Esophagus (tissue), 2 donors: ENCODE results near the gene OSBPL3. TPM values are rescaled to one million over a fixed set of nuclear protein-coding genes. Genes with fewer than 3 reads are reported as not detected.
"Not testable (repeated sequence)": the region's sequence is repeated elsewhere in the genome, so short reads cannot be mapped to it uniquely, and the experiment has no call there.

Experiments used
- H3K27ac ChIP-seq, 2 donors: one replicate each; pipeline ENCODE4 v1.5.1; 2013; ENCODE audit warnings: low read depth in 2 of 2, mild to moderate bottlenecking in 2 of 2, inconsistent platforms in 1 of 2, low read length in 1 of 2, moderate library complexity in 1 of 2
- H3K27me3 ChIP-seq, 2 donors: one replicate each; pipeline ENCODE4 v1.6.1; 2013; ENCODE audit warnings: low read length in 2 of 2, control low read depth in 1 of 2, mild to moderate bottlenecking in 1 of 2; ENCODE audit not compliant: insufficient read depth in 2 of 2, control insufficient read depth in 1 of 2
- H3K36me3 ChIP-seq, 2 donors: one replicate each; pipeline ENCODE4 v1.6.1; 2013; ENCODE audit warnings: low read length in 1 of 2; ENCODE audit not compliant: control insufficient read depth in 2 of 2, insufficient read depth in 2 of 2
- H3K4me1 ChIP-seq, 2 donors: one replicate each; pipeline ENCODE4 v1.6.1; 2013; ENCODE audit warnings: low read length in 1 of 2; ENCODE audit not compliant: control insufficient read depth in 2 of 2, insufficient read depth in 2 of 2
- H3K4me3 ChIP-seq, 2 donors: one replicate each; pipeline ENCODE4 v1.5.1; 2013; ENCODE audit warnings: low read length in 2 of 2, mild to moderate bottlenecking in 2 of 2, low read depth in 1 of 2, moderate library complexity in 1 of 2
- H3K9me3 ChIP-seq, 2 donors: one replicate each; pipeline ENCODE4 v1.6.1; 2013; ENCODE audit warnings: mild to moderate bottlenecking in 2 of 2, low read depth in 1 of 2, low read length in 1 of 2, moderate library complexity in 1 of 2; ENCODE audit not compliant: control insufficient read depth in 2 of 2, insufficient read depth in 1 of 2
- WGBS, 2 donors: extraction: QIAGEN DNeasy Blood & Tissue Kit; methylation state at CpG; one replicate each; pipeline ENCODE4 v1.1.7; 2013; 5-methylcytosine and 5-hydroxymethylcytosine counted together
- polyA plus RNA-seq, 2 donors: library from polyadenylated mRNA; stranded (reverse); fragments of 200-250 nt; gene quantifications; one replicate each; pipeline ENCODE4 v1.2.3, GENCODE V29; 2013
- donor health status: healthy with polysubstance abuse.
- donor health status: Bipolar disorder and iron deficiency.

The OSBPL3 gene
- polyA plus RNA-seq, 2 donors = 10.4 to 22.4 TPM

- peak overlapping the region in 1 of 2 donors; percentile 46 for H3K27ac ChIP-seq
- H3K27me3 ChIP-seq = no peaks in the 10 kb centered on the region
- 54 to 58% methylated on average over 7 of the region's 7 CpGs for WGBS, 2 donors
- H3K4me3 ChIP-seq = no peak overlapping the region
- no peaks in the 10 kb centered on the region for H3K36me3 ChIP-seq
- H3K9me3 ChIP-seq = no peaks in the 10 kb centered on the region
- H3K4me1 ChIP-seq = peaks cover 0 to 2% of the 10 kb centered on the region in 2 donors
Observed at GRCh38 chr7:24907311-24907886, 72.6 kb downstream of the OSBPL3 start.

DNA sequence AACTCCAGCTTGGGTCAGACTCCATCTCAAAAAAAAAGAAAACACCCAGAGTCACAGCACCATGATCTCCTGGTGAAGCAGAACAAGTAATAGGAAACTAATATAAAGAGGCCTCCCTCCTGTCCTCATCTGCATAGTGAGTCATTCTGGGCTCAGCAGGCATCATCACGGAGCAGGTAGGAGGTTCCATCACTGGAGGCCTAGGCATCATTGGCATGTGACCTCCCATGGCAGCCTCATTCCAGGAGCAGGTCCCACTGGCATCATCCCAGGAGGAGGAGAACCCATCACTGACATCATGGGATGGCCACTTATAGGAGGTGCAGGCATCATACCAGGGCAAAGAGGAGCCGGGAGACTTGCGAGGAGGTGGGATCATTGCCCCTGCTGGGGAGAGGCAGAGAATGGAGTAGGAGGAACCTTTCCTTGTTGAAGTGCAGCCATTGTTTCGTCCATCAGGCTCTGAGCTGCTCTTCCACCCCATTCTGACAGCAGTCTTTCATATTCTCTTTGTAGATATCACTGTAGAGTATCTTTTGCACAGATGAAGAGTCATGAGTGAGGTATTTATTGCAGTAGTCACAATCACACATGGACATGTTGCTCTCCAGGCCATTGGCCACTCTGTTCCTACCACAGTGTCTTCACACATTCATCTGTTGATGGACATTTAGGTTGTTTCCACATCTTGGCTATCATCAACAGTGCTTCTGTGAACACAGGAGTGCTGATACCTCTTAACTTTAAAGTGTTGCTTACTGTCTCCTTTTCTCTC lies 73.8 kb downstream of the OSBPL3 start:
- H3K4me3 ChIP-seq = no peak overlapping the region
- H3K36me3 ChIP-seq = no peaks in the 10 kb centered on the region
- peaks cover 0 to 2% of the 10 kb centered on the region in 2 donors for H3K4me1 ChIP-seq
- no peaks in the 10 kb centered on the region for H3K9me3 ChIP-seq
- H3K27me3 ChIP-seq = no peaks in the 10 kb centered on the region
- 88 to 89% methylated on average over 4 of the region's 4 CpGs for WGBS, 2 donors
- no peak overlapping the region for H3K27ac ChIP-seq

DNA sequence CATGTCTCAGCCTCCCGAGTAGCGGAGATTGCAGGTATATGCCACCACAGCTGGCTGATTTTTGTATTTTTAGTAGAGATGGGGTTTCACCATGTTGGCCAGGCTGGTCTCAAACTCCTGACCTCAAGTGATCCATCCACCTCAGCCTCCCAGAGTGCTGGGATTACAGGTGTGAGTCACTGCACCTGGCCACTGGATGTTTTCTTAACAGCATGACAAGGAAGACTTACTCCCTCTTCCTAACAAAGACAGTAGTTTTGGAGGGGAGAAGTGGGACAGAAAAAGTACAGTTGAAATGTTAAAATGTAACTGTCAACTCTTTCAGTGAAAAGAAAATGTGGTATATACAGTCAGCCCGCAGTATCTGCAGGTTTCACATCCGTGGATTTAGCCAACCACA lies 76.0 kb downstream of the OSBPL3 start:
- H3K4me3 ChIP-seq, H3K27ac ChIP-seq, H3K4me1 ChIP-seq, H3K9me3 ChIP-seq, H3K36me3 ChIP-seq, H3K27me3 ChIP-seq: not testable (repeated sequence)
- WGBS, 2 donors = 92 to 95% methylated on average over 4 of the region's 4 CpGs

DNA sequence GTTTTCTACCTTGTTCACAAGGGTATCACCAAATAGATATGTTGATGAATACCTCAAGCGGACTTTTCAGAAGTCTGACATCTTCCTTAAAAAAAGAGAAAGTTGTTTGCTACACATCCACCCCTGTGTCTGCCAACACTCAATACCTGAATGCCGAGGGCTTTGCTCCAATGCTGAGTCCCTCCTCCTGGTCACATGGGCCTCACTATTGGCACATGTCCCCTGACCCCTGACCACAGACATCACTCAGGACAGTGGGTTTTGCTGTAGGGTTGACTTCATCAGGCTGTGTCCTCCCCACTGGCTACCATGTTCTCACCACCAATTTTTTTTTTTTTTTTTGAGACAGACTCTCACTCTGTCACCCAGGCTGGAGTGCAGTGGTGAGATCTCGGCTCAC lies 76.4 kb downstream of the OSBPL3 start:
- H3K27ac ChIP-seq = no peak overlapping the region
- no peaks in the 10 kb centered on the region for H3K9me3 ChIP-seq
- no peaks in the 10 kb centered on the region for H3K27me3 ChIP-seq
- H3K36me3 ChIP-seq = no peaks in the 10 kb centered on the region
- H3K4me1 ChIP-seq = no peaks in the 10 kb centered on the region
- 96 to 98% methylated on average over 3 of the region's 3 CpGs for WGBS, 2 donors
- H3K4me3 ChIP-seq = no peak overlapping the region

DNA sequence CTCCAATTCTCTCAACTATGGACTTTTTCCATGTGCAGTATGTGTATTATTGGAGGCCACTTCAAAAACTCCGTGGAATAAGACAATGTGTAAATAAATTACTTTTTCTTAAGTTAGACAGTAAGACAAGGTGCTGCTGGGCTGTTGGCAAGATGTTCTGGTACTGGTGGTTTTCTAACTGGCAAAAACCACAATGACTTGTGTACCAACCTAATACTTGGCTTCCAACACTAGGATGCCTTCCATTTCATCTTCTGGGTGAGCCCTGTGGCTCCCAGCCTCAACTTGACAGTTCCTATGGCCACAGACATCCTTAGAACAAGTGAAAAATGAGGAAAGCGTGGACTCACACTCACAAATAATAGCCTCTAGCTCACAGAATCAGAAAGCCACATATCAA lies 77.0 kb downstream of the OSBPL3 start:
- Histone ChIP-seq H3K4me3 (no peak overlapping the region), H3K4me1 (no peaks in the 10 kb centered on the region), H3K36me3 (no peaks in the 10 kb centered on the region), H3K27me3 (no peaks in the 10 kb centered on the region), H3K27ac (no peak overlapping the region), H3K9me3 (no peaks in the 10 kb centered on the region)
- 73 to 80% methylated on average over 2 of the region's 2 CpGs for WGBS, 2 donors

DNA sequence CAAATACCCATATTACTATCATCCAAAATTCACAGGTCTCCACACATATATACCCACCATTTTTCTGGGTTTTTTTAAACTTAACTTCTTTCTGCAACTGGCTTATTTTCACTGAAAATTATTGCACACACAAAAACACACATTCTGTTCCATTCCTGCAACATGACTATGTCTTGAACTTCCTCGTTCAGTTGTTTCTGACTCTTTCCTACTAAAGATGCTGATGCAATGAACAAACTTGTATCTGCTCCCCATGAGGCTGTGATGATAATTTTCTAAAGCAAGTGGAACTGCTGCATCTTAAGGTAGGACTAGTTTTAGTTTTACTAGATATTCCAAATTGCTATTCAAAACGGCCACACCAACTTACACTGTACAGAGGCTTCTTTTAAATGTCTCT lies 77.7 kb downstream of the OSBPL3 start:
- H3K27ac ChIP-seq = no peak overlapping the region
- 85 to 89% methylated on average over 2 of the region's 2 CpGs for WGBS, 2 donors
- H3K4me1 ChIP-seq = no peaks in the 10 kb centered on the region
- no peak overlapping the region for H3K4me3 ChIP-seq
- no peaks in the 10 kb centered on the region for H3K9me3 ChIP-seq
- H3K27me3 ChIP-seq = no peaks in the 10 kb centered on the region
- H3K36me3 ChIP-seq = no peaks in the 10 kb centered on the region

DNA sequence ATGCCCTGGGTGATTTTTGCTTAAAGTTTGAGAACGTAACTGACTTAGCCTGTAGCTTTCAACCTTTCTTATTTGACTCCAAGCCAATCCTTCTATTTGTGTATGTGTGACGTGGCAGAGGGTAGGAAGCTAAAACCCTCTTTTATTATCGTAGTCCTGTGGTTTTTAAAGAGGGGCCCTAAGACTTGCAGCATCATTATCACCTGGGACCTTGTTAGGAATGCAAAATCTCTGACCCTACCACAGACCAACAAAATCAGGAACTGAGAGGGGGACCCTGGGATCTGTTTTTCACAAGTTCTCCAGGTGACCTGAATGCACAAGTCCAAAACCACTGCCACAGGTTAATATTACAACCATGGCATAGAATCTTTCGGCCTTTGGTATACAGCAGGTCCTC lies 80.1 kb downstream of the OSBPL3 start:
- no peaks in the 10 kb centered on the region for H3K4me1 ChIP-seq
- H3K27ac ChIP-seq = no peak overlapping the region
- no peak overlapping the region for H3K4me3 ChIP-seq
- no peaks in the 10 kb centered on the region for H3K9me3 ChIP-seq
- no peaks in the 10 kb centered on the region for H3K36me3 ChIP-seq
- H3K27me3 ChIP-seq = no peaks in the 10 kb centered on the region
- 88 to 90% methylated on average over 4 of the region's 4 CpGs for WGBS, 2 donors

DNA sequence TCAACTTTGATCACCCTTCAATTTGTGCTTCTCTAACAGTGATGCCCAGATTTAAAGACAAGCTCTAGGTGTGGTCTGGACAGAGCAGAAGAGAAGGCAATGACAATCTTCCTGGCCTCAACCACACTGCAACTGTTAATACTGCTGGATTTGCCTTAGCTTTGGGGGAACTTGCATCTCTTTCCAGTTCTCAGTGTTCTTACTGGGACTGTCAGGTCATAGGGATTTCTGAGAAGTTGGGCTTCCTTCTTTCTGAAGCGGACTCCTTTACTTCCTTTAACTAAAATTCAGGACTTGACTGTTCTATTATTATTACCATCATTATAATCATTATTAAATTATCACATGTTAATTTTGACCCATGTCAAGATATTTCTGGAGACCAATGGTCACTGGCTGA lies 80.8 kb downstream of the OSBPL3 start:
- 89 to 92% methylated on average over 1 of the region's 1 CpG for WGBS, 2 donors
- no peak overlapping the region for H3K27ac ChIP-seq
- no peaks in the 10 kb centered on the region for H3K9me3 ChIP-seq

GRCh38 chr7:24898691-24899090 lies 81.3 kb downstream of the OSBPL3 start:
- Histone ChIP-seq H3K27me3 (no peaks in the 10 kb centered on the region), H3K36me3 (no peaks in the 10 kb centered on the region), H3K4me3 (no peak overlapping the region), H3K4me1 (no peaks in the 10 kb centered on the region), H3K27ac (no peak overlapping the region), H3K9me3 (no peaks in the 10 kb centered on the region)
- 79 to 84% methylated on average over 4 of the region's 4 CpGs for WGBS, 2 donors

More for the DNA sequence above, 80.8 kb downstream of the OSBPL3 start:
- H3K4me3 ChIP-seq = no peak overlapping the region
- H3K27me3 ChIP-seq = no peaks in the 10 kb centered on the region
- H3K4me1 ChIP-seq = no peaks in the 10 kb centered on the region
- no peaks in the 10 kb centered on the region for H3K36me3 ChIP-seq

GRCh38 chr7:24896031-24896501 lies 83.9 kb downstream of the OSBPL3 start:
- no peak overlapping the region for H3K4me3 ChIP-seq
- H3K36me3 ChIP-seq = no peaks in the 10 kb centered on the region
- no peak overlapping the region for H3K27ac ChIP-seq
- 45 to 53% methylated on average over 4 of the region's 4 CpGs for WGBS, 2 donors
- no peaks in the 10 kb centered on the region for H3K27me3 ChIP-seq
- no peaks in the 10 kb centered on the region for H3K9me3 ChIP-seq
- H3K4me1 ChIP-seq = no peaks in the 10 kb centered on the region
